Gastroesophageal sphincter (tissue), 4 donors: ENCODE measurements around the gene MFF. TPM values are rescaled to one million over a fixed set of nuclear protein-coding genes. Genes with fewer than 3 reads are reported as not detected.

Experiments used
- ATAC-seq: fragments of 150-250 bp; one replicate; pipeline ENCODE4 v1.9.1; 2016; ENCODE audit warnings: mild to moderate bottlenecking, moderate library complexity
- H3K27ac ChIP-seq, 4 donors: fragments of 200-600 bp; sonication (generic) in 3 of 4; 1 replicate in 3 of 4; 2 replicates in 1 of 4; pipeline ENCODE4 v1.5.1; 2016 to 2019
- H3K27me3 ChIP-seq: fragments of 200-600 bp; sonication (generic); one replicate; pipeline ENCODE4 v1.5.1; 2019
- H3K36me3 ChIP-seq, 2 donors: fragments of 200-600 bp; sonication (generic); one replicate each; pipeline ENCODE4 v1.5.1; 2019; ENCODE audit warnings: control low read depth in 1 of 2
- H3K4me1 ChIP-seq, 3 donors: fragments of 200-600 bp; sonication (generic); 1 replicate in 2 of 3; 2 replicates in 1 of 3; pipeline ENCODE4 v1.5.1; 2016 to 2019; ENCODE audit warnings: control low read depth in 2 of 3
- H3K4me3 ChIP-seq, 2 donors: fragments of 200-600 bp; sonication (generic); one replicate each; pipeline ENCODE4 v1.5.1; 2019; ENCODE audit warnings: mild to moderate bottlenecking in 1 of 2, moderate library complexity in 1 of 2
- H3K9me3 ChIP-seq, 3 donors: fragments of 200-600 bp; sonication (generic); one replicate each; pipeline ENCODE4 v1.5.1; 2017 to 2019; ENCODE audit warnings: control low read depth in 2 of 3
- CTCF ChIP-seq, 4 experiments: fragments of 200-600 bp in 2 of 4; fragments of 450-650 bp in 2 of 4; sonication (generic) in 1 of 4; IDR thresholded peaks; one replicate each; pipeline ENCODE4 v1.5.1; 2017 to 2019; ENCODE audit warnings: antibody characterized with exemption in 4 of 4, mild to moderate bottlenecking in 2 of 4, moderate library complexity in 2 of 4
- EP300 ChIP-seq: sonication (generic); formaldehyde crosslinking; IDR thresholded peaks from one replicate; pipeline ENCODE4 v1.6.1; 2017; ENCODE audit warnings: antibody characterized with exemption, mild to moderate bottlenecking
- POLR2A ChIP-seq, 2 donors: fragments of 450-650 bp; IDR thresholded peaks; one replicate each; pipeline ENCODE4 v1.6.1; 2017; ENCODE audit warnings: antibody characterized with exemption in 2 of 2, mild to moderate bottlenecking in 2 of 2, moderate library complexity in 1 of 2
- POLR2AphosphoS5 ChIP-seq: sonication (generic); formaldehyde crosslinking; IDR thresholded peaks from one replicate; pipeline ENCODE4 v1.6.1; 2017; ENCODE audit warnings: antibody characterized with exemption
- WGBS, 2 donors: methylation state at CpG; one replicate each; pipeline ENCODE4 v1.1.5; 2018; ENCODE audit warnings: low coverage in 1 of 2; 5-methylcytosine and 5-hydroxymethylcytosine counted together
- total RNA-seq, 4 donors: library from RNA; depleted of rRNA; stranded (reverse); fragments of >200 nt; gene quantifications; one replicate each; pipeline ENCODE4 v1.1.0, GENCODE V29; 2016

The MFF gene
- total RNA-seq, 4 donors from 2014 or later, result 106 to 140 (median 118) TPM

- no peaks in the 10 kb centered on the region for H3K27me3 ChIP-seq
- no peak for TF ChIP-seq CTCF (IDR thresholded peaks at IDR 0.05)
- no peaks in the 10 kb centered on the region for H3K4me1 ChIP-seq
- WGBS, 2 donors, result 25 to 41% methylated on average over 4 of the region's 4 CpGs
- no peak overlapping the region for H3K4me3 ChIP-seq
- ATAC-seq, result no peak
- no peaks in the 10 kb centered on the region for H3K36me3 ChIP-seq
- no peaks in the 10 kb centered on the region for H3K9me3 ChIP-seq
- no peak overlapping the region for H3K27ac ChIP-seq
These were observed 31.5 kb upstream of the MFF start for GRCh38 chr2:227293531-227293930.

GRCh38 chr2:227295806-227296205, 29.2 kb upstream of the MFF start:
- TF ChIP-seq POLR2A (IDR thresholded peaks at IDR 0.05) (no peak), POLR2AphosphoS5 (no peak), EP300 (no peak), CTCF (IDR thresholded peaks at IDR 0.05) (no peak)
- Histone ChIP-seq H3K27ac (no peak overlapping the region), H3K4me1 (no peaks in the 10 kb centered on the region), H3K9me3 (no peaks in the 10 kb centered on the region), H3K4me3 (no peak overlapping the region), H3K27me3 (no peaks in the 10 kb centered on the region), H3K36me3 (peaks cover 0 to 5% of the 10 kb centered on the region in 2 donors)
- WGBS, 2 donors, result 83 to 96% methylated on average over 1 to 4 of the region's 4 CpGs
- no peak for ATAC-seq

GRCh38 chr2:227296671-227297405, 28.2 kb upstream of the MFF start:
- 45 to 66% methylated on average over 3 of the region's 3 CpGs for WGBS, 2 donors
- no peaks in the 10 kb centered on the region for H3K4me1 ChIP-seq
- no peak for ATAC-seq
- no peaks in the 10 kb centered on the region for H3K9me3 ChIP-seq
- no peak overlapping the region for H3K4me3 ChIP-seq
- no peaks in the 10 kb centered on the region for H3K27me3 ChIP-seq
- TF ChIP-seq CTCF (IDR thresholded peaks at IDR 0.05), result no peak
- TF ChIP-seq POLR2A (IDR thresholded peaks at IDR 0.05), result no peak
- no peak for TF ChIP-seq EP300
- TF ChIP-seq POLR2AphosphoS5, result no peak
- H3K27ac ChIP-seq, result no peak overlapping the region
- peaks cover 0 to 14% of the 10 kb centered on the region in 2 donors for H3K36me3 ChIP-seq

- no peaks in the 10 kb centered on the region for H3K27me3 ChIP-seq
- H3K9me3 ChIP-seq, result no peaks in the 10 kb centered on the region
- whole genome bisulfite sequencing, 2 donors, result 64 to 80% methylated on average over 1 of the region's 1 CpG
- ATAC-seq, result no peak
- TF ChIP-seq EP300, result no peak
- TF ChIP-seq POLR2AphosphoS5, result no peak
- TF ChIP-seq CTCF (IDR thresholded peaks at IDR 0.05), result no peak
- TF ChIP-seq POLR2A (IDR thresholded peaks at IDR 0.05), result no peak
- H3K36me3 ChIP-seq, result peaks cover 0 to 27% of the 10 kb centered on the region in 2 donors
- no peak overlapping the region for H3K27ac ChIP-seq
- no peaks in the 10 kb centered on the region for H3K4me1 ChIP-seq
- no peak overlapping the region for H3K4me3 ChIP-seq
These were observed 23.5 kb upstream of the MFF start for GRCh38 chr2:227301523-227301922.

GRCh38 chr2:227308784-227309183, 16.3 kb upstream of the MFF start:
- H3K36me3 ChIP-seq, result peaks cover 0 to 7% of the 10 kb centered on the region in 2 donors
- no peak for TF ChIP-seq POLR2AphosphoS5
- TF ChIP-seq POLR2A (IDR thresholded peaks at IDR 0.05), result no peak
- TF ChIP-seq CTCF (IDR thresholded peaks at IDR 0.05), result no peak
- no peak for TF ChIP-seq EP300
- no peaks in the 10 kb centered on the region for H3K4me1 ChIP-seq
- no peaks in the 10 kb centered on the region for H3K27me3 ChIP-seq
- WGBS, 2 donors, result 88 to 91% methylated on average over 3 to 4 of the region's 4 CpGs
- no peak for ATAC-seq
- no peaks in the 10 kb centered on the region for H3K9me3 ChIP-seq
- H3K27ac ChIP-seq, result no peak overlapping the region
- H3K4me3 ChIP-seq, result no peak overlapping the region
